Activated naive CD4-positive, alpha-beta T cell treated with Interleukin-2 at 50 U/mL for 16 hours (primary cell): ENCODE data around the gene SLC66A3.

Source experiments
- DNase-seq: peaks from one replicate; pipeline ENCODE4 v3.0.0-alpha.2; 2020

SLC66A3 gene

DNA sequence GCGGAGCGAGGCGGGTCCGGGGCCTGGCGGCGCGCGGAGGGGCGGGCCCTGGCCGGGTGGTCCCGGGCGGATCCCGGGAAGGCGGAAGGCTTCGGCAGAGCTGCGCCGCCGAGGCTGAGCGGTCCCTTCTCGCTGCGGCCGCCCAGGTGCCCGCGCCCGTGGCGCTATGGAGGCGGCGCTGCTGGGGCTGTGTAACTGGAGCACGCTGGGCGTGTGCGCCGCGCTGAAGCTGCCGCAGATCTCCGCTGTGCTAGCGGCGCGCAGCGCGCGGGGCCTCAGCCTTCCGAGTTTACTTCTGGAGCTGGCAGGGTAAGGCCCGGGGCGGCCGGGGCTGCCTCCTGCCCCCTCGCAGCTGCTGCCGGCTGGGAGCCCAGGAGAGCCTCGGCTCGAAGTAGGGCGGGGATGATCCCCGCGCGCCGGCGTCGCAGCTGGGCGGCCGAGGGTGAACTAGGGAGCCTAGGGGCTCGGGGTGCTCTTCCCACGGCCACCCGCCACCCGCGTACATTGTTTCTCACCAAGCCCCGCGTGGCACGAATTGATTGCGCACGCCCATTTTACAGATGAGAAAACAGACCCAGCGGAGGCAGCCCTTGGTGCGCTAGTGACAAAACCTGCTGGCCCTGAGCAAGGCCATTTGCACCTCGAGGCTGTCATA, at the start of gene SLC66A3:
TSS of gene SLC66A3 (plus strand) at position 87 of the 655 bp plus-strand sequence. CDS start at position 167, 80 bp downstream.
- DNase-seq = no peak

DNA sequence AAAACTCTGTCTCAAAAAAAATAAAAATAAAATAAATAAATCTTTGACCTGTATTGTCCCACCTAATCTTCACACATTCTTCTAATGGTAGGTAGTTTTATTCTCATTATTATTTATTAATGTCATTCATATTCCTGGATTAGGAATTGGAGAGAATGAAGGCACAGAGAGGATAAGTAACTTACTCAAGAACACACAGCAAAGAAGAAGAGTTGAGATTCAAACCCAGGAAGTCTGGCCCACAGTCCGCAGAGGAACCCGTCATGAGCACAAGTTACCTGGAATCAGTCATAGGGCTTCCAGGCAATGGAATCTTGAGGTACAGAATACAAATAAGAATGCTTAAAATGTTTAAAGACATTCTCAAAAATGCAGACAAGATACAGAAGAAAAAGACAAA, 46.3 kb upstream of the SLC66A3 start:
- no peak for DNase-seq

DNA sequence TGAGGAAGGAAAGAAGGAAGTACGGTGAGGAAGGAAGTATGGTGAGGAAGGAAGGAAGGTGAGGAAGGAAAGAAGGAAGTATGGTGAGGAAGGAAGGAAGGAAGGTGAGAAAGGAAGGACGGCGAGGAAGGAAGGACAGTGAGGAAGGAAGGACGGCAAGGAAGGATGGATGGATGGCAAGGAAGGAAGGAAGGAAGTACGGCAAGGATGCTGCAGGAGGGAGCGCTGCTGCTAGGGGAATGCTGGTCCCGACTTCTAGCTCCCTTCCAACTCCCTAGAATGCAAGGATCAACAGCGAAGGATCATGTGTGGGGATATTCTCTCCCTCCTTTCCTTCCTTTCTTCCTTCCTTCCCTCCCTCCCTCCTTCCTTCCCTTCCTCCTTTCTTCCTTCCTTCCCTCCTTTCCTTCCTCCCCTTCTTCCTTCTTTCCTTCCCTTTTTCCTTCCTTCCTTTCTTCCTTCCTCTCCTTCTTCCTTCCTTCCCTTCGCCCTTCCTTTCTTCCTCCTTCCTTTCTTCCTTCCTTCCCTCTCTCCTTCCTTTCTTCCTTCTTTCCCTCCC, 42.3 kb upstream of the SLC66A3 start:
- DNase-seq = no peak

DNA sequence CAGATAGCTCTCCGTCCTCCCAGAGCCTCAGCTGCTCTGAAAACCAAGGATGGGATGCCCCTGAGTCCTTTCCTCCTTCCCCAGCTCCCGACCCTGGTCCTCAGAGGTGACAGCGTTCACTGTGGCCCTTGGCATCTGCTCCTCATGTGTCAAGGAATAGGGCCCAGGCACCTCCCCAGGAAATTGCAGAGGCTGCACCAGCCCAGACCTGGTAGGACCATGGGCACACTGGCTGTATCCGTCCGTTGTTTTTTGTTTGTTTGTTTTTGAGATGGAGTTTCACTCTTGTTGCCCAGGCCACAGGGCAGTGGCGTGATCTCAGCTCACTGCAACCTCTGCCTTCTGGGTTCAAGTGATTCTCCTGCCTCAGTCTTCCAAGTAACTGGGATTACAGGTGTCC, 37.5 kb upstream of the SLC66A3 start:
- DNase-seq = no peak

DNA sequence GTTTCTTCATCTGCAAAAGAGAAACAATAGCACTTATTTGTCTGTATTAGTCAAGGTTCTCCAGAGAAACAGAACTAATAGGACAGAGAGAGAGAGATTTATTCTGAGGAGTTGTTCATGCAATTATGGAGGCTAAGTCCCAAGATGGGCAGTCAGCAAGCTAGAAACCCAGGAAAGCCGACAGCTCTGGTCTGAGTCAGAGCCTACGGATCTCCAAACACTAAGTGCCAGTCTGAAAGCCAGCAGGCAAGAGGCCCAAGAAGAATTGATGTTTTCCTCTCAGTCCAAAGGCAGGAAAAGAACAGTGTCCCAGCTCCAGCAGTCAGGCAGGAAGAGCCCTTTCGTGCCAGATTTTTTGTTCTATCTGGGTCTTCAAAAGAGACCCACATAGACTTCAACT, 36.5 kb upstream of the SLC66A3 start:
- no peak for DNase-seq

DNA sequence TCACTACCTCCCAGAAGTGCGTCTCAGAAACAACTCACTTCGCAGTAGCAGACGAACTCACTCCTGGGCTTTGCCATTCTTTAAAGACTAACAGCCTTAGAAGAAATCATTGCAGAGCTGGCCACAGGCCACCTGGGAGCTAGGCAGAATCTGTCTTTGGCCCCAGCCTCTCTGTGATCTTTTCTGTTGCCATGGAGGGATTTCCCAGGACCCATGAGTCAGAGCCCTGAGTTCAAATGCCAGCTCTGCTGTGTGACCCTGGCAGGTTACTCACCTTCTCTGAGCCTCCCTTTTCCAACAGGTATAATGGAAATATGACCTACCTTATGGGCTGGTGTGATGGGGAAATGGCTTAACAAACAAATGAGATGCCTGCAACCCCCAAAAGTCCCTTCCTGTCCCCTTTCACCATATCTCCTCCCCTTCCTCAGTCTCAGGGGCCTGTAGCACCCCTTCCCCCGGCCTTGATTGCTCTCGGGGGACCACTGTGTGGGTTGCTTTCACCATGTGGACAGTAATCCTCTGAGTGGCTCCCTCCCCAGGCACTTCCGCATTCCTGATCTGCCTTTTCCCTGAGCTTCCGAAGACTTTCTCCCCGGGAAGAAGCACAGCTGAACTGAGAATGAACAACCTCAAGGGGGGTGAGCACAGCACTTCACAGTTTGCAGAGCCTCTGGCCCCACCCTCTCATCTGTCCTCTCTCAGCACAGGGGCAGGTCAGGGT, 34.0 kb upstream of the SLC66A3 start:
- DNase-seq = no peak

DNA sequence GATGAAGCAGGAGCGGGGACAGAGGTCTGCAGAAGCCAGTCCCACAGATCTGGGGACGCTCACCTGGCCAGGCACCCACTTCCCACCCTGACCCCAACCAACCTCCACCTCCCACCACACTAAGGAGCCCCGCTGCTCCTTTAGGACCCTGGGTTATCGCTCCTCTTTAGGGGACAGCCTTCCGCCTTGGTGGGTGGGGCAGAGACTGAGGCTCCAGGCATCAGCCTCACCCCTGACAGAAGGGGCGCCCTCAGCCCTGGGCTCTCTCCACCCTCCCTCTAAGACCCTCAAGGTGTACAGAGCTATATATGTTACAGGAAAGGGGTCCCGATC, 33.5 kb upstream of the SLC66A3 start:
- no peak for DNase-seq

DNA sequence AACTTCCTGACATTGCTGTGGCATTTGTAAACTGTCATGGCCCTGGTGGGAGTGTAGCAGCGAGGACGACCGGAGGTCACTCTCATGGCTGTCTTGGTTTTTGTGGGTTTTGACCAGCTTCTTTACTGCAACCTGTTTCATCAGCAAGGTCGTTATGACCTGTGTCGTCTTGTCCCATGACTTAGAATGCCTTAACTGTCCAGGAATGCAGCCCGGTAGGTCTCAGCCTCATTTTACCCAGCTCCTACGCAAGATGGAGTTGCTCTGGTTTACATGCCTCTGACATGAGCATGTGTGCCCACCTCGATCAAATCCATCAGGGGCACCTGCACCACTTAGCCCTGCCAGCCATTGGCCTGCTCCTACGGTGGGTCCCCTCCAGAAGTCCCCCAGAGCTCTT, 32.9 kb upstream of the SLC66A3 start:
- no peak for DNase-seq

DNA sequence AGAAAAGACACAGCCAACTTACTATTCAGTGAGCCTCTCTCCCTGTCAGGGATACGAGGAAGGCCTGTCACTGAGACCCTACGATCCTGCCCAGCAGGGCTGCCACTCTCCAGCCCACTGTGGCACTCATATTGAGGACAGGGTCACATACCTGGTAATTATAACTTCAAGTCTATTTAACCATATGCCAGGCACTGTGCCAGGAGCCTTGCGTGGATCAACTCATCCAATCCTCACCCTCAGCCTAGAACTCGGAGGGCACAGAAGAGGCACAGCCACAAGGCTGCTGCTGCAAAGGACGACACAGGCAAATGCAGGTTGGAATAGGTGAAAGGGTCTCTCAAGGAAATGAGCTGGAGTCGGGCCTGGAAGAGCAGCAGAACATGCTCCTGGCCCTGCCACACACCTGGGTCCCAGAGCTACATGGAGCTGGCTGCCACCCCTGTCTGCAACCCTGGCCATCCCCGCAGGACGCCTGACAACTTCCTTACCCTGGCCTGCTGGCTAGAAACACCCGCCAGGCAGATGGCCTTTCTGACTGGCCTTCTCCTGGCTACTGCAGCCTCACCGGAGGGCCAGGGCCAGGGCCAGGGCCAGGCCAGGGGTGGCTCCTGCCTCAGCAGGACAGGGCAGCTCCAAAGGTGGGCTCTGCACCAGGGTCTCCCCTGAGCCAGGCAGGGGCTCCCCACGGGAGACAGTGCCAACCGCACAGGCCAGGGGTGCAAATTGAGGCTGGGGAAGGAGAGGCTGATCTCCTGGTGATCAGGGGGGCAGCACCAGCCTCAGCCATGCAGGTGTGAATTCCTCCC, 32.1 kb upstream of the SLC66A3 start:
- no peak for DNase-seq

DNA sequence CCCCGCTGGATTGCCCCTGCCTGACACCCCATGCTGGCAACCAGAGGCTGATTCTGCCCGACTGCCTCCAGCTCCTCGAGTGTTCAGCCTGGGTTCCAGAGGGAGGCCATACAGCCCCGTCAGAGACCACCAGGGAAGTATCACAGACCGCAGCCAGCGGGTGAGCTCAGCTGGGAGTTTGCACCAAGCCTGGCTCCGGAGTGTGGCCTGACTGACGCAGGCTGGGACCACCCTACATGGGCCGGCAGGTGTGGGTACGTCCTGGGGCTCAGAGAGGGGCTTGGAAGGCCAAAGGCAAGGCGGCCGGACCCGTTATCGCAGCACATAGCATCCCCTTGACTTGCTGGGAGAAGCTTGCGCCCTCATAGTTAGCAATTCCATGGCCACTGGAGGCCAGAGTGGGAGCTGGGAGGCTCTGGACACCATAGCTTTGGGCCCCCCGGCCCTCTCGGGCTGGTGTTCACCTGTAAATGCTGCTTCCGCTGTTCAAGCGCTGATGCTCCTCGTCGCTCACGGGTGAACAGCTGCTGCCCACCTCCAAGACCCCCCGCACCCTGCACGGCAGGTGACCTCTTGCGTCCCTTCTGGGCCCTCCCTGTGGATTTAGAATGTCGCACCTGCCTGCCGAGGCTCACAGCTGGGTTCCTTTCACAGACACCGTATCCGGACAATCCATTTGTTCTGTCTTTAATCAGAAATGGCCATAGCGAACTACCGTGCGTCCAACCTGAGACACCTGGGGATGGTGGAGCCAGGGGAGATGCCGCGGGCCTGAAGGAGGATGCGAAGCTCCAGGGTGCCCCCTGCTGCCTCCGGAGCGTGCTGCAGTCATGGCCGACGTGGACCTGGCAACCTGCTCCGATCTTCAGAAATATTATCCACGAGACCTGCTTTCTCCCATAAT, 31.2 kb upstream of the SLC66A3 start:
- DNase-seq = peak; percentile 75

DNA sequence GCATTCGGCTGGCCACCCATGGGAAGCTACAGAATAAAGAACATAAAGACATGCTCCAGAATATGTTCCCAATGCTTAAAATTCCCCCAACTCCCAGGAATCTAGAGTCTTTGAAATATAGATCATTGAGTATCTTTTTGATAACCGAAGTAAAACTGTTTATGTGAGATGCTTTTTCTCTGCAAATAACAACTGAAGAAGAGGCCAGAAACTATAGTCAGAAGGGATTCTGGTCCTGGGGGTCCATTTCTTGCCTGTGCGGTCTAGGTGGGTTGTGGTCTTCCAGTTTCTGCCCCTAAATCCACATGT, 30.6 kb upstream of the SLC66A3 start:
- DNase-seq = no peak

DNA sequence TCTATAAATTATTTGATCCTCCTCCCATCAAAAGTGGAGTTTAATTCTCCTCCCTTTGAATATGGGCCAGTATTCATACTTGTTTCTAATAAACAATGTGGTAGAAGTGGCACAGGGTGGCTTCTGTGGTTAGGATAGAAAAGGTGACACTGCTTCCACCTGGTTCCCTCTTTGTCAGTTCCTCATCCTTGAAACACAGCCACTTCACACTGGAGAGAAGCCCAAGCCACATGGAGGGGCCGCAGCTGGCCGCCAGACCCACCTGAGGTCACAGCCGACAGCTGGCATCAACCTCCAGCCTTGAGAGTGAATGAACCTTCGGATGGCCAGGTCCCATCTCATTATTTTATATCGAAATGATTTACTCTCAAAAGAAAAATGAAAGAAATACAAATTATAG, 27.5 kb upstream of the SLC66A3 start:
- DNase-seq = no peak

DNA sequence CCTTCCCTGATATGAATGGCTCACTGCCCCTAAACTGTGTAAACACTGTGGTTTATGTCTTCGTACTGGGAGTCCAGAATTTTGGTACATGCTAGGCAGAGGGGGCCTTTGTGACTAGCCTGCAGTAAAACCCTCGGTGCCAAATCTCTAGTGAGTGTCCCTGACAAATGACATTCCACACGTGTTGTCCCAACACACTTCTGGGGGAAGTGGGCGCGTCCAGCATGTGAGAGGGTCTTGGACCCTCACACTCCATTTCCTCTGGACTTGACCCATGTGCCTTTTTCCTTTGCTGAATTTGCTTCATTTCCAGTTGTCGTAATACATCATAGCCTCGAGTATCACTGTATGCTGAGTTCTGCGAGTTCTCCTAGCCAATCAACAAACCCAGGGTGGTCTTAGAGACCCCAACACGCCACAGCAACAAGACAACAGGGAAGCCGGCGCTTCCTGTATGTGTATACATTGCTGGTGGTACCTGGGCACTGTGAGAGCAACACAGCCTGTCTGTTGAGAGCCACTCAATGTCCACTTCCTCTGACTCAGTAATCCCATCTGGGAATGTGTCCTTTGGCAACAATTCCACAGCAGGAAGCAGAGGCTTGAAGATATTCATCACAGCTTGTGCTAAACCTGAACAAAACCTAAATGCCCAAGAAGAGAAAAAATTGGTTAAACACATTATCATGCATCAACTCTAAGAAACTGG, 26.9 kb upstream of the SLC66A3 start:
- no peak for DNase-seq

DNA sequence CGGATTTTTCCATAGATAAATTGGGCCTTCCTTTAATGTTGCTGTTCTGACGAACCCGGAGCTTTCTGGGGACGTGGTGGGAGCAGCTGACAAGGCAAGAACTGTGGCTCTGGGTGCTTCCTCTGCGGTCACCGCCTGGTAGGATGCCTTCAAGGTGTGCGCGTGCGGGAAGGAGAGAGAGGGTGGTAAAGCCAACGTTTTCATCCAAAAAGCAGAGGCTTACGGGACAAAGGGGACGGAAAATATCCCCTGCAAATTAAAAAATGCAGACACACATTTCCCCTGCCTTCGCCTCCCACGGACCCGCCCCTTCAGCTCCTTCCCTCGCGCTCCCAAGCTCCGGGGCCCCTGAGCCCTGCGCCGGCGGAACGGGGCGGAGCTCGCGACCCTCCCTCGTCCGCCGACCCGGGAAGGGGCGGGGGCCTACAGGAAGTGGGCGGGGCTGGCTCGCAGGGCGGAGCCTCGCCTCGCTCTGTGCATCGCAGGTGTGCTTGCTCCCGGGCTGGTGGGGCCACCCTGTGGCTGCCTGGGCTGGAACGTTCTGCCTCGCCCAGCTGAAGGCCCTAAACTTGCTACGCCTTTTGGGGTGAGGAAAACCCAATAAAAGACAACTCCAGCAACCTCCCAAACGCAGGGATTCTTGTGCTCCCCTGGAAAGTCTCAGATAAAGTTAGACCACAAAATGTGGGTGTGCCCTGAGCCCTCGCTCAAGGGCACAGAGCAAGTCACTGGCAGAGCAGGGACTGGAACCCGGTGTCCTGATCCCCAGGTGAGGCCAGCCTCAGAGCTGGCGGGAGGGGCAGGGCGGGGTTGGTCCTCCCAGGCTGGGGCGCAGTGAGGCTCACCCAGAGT, 25.4 kb upstream of the SLC66A3 start:
- peak; percentile 81 for DNase-seq

DNA sequence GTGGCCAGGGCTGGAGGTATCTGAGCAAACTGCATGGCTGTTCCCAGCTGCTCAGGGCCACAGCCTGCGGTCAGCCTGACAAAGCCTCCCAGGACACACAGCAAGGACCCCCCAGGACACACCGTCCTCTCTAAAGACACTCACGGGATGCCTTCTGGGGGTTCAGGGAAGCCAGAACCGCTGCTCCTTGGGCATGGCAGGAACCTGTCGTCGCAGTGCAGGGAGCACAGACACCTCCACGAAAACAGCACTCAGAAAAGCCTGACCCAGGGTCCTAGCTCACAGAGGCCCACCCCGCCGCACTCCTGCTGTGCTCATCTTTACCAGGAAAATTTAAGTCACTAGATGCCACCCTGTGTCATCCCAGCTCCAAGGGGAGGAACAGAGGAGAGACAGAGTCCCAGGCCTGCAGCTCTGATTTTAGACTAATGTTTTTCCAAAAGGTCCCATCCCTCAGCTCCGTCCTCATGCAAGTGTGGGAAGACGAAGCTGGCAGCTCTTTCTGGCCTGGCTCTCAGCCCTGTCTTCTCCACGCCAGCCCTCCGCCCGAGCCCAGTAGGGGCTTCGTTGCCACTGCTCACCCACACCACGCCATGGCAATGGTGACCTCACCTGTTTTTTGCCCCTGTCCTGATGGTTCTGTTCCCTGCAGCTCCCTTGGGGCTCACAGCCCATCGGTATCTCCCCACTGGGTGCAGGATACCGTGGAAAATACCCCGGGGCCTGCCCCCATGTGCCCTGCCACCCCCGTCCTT, 23.9 kb upstream of the SLC66A3 start:
- DNase-seq = no peak

DNA sequence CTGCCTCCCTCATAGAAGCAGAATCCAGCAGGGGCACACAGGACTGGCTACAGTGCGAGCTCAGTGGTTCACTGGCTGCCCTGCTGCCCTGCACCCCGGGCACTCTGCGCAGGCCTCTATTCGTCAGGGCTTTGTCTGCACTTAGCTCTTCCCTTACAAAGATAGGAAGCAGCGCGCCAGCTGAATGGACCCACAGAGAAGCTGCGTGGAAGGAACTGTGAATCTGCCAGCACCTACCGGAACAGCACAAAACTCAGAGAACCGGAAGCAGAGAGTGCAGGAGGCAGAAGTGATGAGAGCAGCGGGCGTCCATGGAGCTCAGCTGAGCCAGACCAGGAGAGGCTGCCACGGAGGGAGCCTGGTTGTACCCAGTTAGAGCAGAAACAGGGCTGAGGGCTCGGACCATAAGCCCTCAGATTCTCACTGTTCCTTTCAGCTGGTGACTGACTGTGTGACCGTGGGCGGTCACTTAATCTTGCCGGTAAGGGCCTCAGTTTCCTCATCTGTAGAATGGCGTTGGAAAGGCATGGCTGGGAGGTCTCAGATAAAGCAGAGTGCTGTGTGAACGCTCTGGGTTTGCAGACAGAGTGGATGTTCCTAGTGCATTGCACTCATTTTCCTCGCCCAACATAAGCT, 23.1 kb upstream of the SLC66A3 start:
- no peak for DNase-seq

DNA sequence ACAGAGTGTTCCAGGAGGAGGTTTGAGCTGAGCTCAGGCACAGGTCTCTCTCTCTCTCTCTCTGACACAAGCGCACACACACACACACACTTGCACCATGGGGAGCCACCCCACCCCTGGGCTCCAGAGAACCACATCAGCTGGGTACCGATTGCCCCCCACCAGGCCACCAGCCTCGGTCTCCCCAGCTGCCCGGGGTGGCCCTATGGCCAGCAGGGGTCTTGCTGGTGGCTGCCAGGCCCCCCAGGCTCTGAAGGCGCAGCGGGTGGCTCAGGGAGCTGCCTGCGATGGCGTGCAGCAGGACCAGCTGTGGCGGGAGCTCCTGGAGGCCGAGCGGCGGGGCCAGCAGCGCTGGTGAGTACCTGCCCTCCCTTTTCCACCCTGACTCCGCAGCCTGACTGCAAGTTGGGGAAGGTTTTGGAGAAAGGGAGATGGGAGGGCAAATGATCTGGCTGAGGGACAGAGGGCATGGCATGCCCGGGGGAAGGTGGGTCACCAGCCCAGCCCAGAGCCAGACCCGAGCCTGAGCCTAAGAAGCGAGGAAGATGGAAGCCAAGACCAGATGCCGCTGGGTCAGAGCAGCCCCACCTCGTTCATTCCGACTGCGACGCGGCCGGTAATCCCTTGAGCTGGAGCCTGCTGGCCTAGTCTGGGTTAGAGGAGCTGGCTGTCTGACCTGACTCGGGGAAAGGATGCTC, 21.9 kb upstream of the SLC66A3 start:
- no peak for DNase-seq

DNA sequence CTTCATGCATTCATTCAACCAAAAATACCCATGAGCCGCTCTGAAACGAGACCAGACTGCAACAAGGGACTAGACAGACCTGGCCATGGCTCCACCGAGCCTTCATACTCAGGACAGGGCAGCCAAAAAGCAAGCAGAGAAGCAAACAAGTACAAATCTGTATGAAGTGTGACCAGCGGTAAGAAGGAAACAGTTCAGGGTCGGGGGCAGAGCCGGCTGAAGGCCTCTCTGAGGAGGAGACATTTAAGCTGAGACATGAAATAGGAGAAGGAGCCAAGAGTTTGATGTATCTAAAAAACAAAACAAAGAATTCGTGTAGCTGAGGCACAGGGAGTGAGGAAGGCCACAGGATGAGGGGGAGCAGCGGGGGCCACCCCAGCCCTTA, 21.3 kb upstream of the SLC66A3 start:
- no peak for DNase-seq

DNA sequence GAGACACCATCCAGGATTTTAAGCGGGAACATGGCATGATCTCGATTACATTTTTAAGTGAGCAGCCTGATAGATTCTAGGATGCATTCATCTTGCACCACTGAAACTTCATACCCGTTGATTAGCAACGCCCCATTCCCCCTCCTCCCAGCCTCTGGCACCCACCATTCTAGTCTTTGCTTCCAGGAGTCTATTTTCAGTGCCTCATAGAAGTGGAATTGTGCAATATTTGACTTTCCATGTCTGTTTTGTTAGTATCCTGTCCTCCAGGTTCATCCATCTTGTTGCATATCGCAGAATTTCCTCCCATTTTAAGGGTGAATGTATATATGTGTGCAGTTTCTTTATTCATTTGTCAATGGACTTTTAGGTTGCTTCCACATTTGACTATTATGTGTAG, 20.9 kb upstream of the SLC66A3 start:
- no peak for DNase-seq
